Tibial artery (tissue), 4 donors: Measurements from ENCODE around the gene DAGLB.

Experiments
- DNase-seq, 2 donors: peaks; one replicate each; pipeline ENCODE4 v3.0.0-alpha.2; 2019
- H3K27ac ChIP-seq, 2 donors: fragments of 200-600 bp; sonication (generic) in 1 of 2; 1 replicate in 1 of 2; 2 replicates in 1 of 2; pipeline ENCODE4 v1.5.1; 2018 to 2019; ENCODE audit warnings: mild to moderate bottlenecking in 1 of 2
- H3K27me3 ChIP-seq, 2 donors: fragments of 200-600 bp; sonication (generic) in 1 of 2; one replicate each; pipeline versions ENCODE4 v1.5.1 to v1.6.0; 2016 to 2019
- H3K36me3 ChIP-seq, 3 donors: fragments of 200-600 bp; sonication (generic) in 2 of 3; one replicate each; pipeline ENCODE4 v1.5.1; 2016 to 2019; ENCODE audit warnings: mild to moderate bottlenecking in 2 of 3
- H3K4me1 ChIP-seq, 4 donors: fragments of 200-600 bp; sonication (generic) in 2 of 4; 1 replicate in 3 of 4; 2 replicates in 1 of 4; pipeline ENCODE4 v1.5.1; 2016 to 2019
- H3K4me3 ChIP-seq, 2 donors: fragments of 200-600 bp; sonication (generic) in 1 of 2; 1 replicate in 1 of 2; 2 replicates in 1 of 2; pipeline ENCODE4 v1.5.1; 2018 to 2019; ENCODE audit warnings: mild to moderate bottlenecking in 2 of 2
- H3K9me3 ChIP-seq, 3 donors: fragments of 200-600 bp; sonication (generic) in 1 of 3; one replicate each; pipeline ENCODE4 v1.5.1; 2016 to 2019
- CTCF ChIP-seq, 2 experiments: fragments of 200-600 bp in 1 of 2; fragments of 450-650 bp in 1 of 2; IDR thresholded peaks; one replicate each; pipeline ENCODE4 v1.5.1; 2017 to 2019; ENCODE audit warnings: antibody characterized with exemption in 2 of 2, mild to moderate bottlenecking in 1 of 2, moderate library complexity in 1 of 2
- intact Hi-C: fragments of 100-400 bp; cut with DNase I; formaldehyde crosslinking; loops from one replicate; pipeline ENCODE4 v1.15.0; 2023; ENCODE audit warnings: low total_unique reads

The DAGLB gene

DNA sequence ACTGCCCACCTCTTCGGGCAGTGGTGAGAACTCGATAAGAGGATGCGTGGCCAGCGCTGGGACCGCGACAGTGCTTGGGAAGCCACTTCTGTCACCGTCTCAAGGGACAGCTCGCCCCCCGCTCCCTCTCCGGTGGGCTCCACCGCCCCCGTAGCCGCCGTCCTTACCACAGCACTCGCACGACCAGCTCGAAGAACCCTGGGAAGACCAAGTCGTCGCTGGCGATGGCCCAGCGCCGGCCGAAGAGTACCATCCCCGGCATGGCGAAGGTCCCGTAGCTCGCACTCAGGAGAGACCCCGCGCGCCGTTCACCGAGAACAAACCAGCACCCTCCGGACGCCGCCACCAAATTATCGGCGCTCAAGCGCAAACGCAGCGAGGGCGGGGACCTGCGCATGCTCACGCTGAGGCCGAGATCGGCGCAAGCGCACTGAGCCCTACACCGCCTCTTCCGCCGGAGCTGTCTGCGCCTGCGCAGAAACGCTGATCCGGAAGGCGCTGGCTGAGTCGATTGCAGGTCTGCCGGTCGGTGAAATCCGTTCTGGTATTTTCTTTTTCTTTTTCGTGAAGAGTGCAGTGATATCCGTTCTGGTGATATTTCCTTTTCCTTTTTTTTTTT, at the start of gene DAGLB:
DAGLB (minus strand) TSS at position 374 of the 619 bp plus-strand sequence; CDS start at position 262, 112 bp downstream.
- DNase-seq: peak; percentile 86 to 96

GRCh38 chr7:6497637-6497905, 49.8 kb upstream of the DAGLB start:
- Histone ChIP-seq H3K9me3 (no peaks in the 10 kb centered on the region), H3K27me3 (no peaks in the 10 kb centered on the region), H3K27ac (no peak overlapping the region), H3K4me3 (no peak overlapping the region), H3K36me3 (no peaks in the 10 kb centered on the region), H3K4me1 (peaks cover 0 to under 1% (median 0%) of the 10 kb centered on the region in 4 donors)
- intact Hi-C loops: no loop called here
- no peak for DNase-seq
- no peak for TF ChIP-seq CTCF (IDR thresholded peaks at IDR 0.05)

More for the DNA sequence above, at the start of gene DAGLB:
- H3K9me3 ChIP-seq: no peaks in the 10 kb centered on the region
- peak within 1 kb of the TSS; percentile 70 to 76 for H3K4me3 ChIP-seq
- peaks cover 0 to 21% (median 10%) of the 10 kb centered on the region in 4 donors for H3K4me1 ChIP-seq
- H3K27ac ChIP-seq: peak within 1 kb of the TSS; percentile 84 to 89
- TF ChIP-seq CTCF (IDR thresholded peaks at IDR 0.05): no peak
- intact Hi-C loops: no loop called here
- H3K36me3 ChIP-seq: peaks cover 0 to 27% (median 17%) of the 10 kb centered on the region in 3 donors
- H3K27me3 ChIP-seq: no peaks in the 10 kb centered on the region

DNA sequence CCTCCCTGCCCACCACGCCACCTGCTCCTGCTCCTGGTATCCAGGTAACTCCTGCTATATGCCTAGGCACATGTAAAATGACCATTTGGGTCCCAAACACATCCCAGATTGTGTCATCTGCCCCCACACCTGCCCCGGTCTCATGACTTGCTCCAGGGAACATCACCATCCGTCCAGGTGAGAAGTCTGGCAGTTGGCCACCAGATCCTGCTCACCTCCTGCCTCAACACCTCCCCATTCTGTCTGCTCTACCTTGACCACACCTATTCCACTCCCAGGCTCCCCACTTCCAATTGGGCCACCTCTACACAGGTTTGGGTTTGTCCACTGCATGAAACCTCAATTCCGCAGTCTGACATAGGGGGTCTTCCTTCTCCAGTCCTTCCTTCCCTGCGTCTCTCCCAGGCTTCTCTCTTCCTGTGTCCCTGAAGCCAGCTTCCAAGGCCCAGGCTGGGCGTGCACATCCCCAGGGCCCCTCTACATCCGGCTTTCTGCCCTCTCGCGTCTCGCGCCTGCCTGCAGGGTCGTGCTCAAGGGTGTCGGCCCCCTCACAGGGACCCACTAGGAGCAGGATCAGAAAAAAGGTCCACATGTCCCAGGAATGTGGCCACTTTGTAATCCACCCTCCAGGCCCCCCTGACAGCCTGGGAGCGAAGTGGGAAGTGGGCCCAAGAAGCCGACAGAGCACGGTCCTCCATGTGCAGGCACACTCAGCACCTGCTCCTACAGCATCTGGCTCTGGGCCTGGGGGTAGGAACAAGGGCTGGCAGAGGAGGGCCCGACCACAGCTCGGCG, 49.3 kb upstream of the DAGLB start:
- H3K4me1 ChIP-seq: no peaks in the 10 kb centered on the region
- H3K9me3 ChIP-seq: no peaks in the 10 kb centered on the region
- no peak for DNase-seq
- intact Hi-C loops: no loop called here
- no peak for TF ChIP-seq CTCF (IDR thresholded peaks at IDR 0.05)
- no peaks in the 10 kb centered on the region for H3K27me3 ChIP-seq
- H3K27ac ChIP-seq: no peak overlapping the region
- H3K36me3 ChIP-seq: no peaks in the 10 kb centered on the region
- H3K4me3 ChIP-seq: no peak overlapping the region

DNA sequence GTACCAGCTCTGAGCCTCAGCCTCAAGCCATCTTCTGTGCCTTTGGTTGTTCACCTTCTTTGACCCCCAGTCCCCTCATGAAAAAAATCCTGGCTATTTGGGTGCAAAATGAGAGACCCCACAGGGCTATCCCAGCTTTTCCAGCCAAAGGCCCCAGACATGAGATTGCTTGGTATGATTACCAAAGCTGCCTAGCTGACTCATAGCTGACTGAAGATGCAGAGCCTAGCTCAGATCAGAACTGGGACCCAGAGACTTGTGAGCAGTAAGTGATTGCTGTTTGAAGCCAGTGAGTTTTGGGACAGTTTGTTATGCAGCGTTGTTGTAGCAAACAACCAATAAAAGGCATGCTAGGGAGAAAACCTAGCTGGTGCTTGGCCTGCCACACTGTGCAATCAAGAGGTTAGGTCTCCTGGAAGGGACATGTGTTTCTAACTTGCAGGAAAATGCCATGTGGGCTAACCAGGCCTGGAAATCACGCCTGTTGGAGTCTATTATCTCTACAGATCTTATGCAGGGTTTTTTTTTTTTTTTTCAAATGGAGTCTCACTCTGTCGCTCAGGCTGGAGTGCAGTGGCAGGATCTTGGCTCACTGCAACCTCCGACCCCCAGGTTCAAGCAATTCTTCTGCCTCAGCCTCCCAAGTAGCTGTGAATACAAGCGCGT, 48.0 kb upstream of the DAGLB start:
- Histone ChIP-seq H3K4me1 (no peaks in the 10 kb centered on the region), H3K27me3 (no peaks in the 10 kb centered on the region), H3K9me3 (no peaks in the 10 kb centered on the region), H3K4me3 (no peak overlapping the region), H3K36me3 (no peaks in the 10 kb centered on the region), H3K27ac (no peak overlapping the region)
- intact Hi-C loops: no loop called here
- TF ChIP-seq CTCF (IDR thresholded peaks at IDR 0.05): no peak
- DNase-seq: no peak

DNA sequence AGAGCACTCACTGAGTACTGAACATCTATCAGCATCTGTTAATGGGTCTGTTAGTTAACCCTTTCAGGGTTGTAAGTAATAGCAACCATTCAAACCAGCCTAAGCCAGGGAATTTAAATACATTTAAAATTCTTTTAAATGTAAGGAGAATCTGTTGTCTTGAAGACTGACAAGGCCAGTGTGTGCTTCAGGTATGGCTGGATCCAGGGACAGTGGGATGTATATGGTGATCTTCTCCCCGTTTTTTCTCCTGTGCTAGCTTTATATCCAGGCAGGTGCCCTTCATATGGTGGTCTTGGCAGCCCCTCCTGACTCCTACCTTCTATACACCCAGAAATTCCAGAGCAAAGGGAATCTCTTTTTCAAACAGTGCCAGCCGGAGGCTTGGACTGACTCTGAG, 46.6 kb upstream of the DAGLB start:
- no peaks in the 10 kb centered on the region for H3K4me1 ChIP-seq
- peaks cover 0 to 5% (median 0%) of the 10 kb centered on the region in 3 donors for H3K9me3 ChIP-seq
- H3K4me3 ChIP-seq: no peak overlapping the region
- no peaks in the 10 kb centered on the region for H3K36me3 ChIP-seq
- DNase-seq: no peak
- intact Hi-C loops: no loop called here
- no peaks in the 10 kb centered on the region for H3K27me3 ChIP-seq
- no peak overlapping the region for H3K27ac ChIP-seq
- no peak for TF ChIP-seq CTCF (IDR thresholded peaks at IDR 0.05)
